ENCODE measurements around the gene GALNT2. TPM values are rescaled to one million over a fixed set of nuclear protein-coding genes. Genes with fewer than 3 reads are reported as not detected.

The GALNT2 gene
- total RNA-seq, 4 donors from 2014 or later: 47.9 to 78.6 (median 60.0) TPM

- Histone ChIP-seq H3K4me1 (peaks cover 0 to 22% (median 7%) of the 10 kb centered on the region in 4 donors), H3K4me3 (no peak overlapping the region), H3K27me3 (no peaks in the 10 kb centered on the region), H3K9me3 (no peaks in the 10 kb centered on the region), H3K27ac (peak overlapping the region in 2 of 4 donors; percentile 25 to 41), H3K36me3 (peaks cover 0 to 62% (median 0%) of the 10 kb centered on the region in 3 donors)
- TF ChIP-seq CTCF (IDR thresholded peaks at IDR 0.05) (no peak), POLR2A (IDR thresholded peaks at IDR 0.05) (no peak), EP300 (IDR thresholded peaks at IDR 0.05) (no peak)
- DNase-seq (ENCODE audit: low spot score in 2 of 2): no peak
- 90 to 100% methylated on average over 1 of the region's 1 CpG for WGBS, 2 donors
These were observed 203.1 kb downstream of the GALNT2 start for GRCh38 chr1:230270185-230270558.

- no peak for DNase-seq (ENCODE audit: low spot score in 2 of 2)
- H3K4me1 ChIP-seq: peaks cover 0 to 22% (median 7%) of the 10 kb centered on the region in 4 donors
- peaks cover 0 to 57% (median 0%) of the 10 kb centered on the region in 3 donors for H3K36me3 ChIP-seq
These were observed 203.7 kb downstream of the GALNT2 start for GRCh38 chr1:230270559-230271281.

GRCh38 chr1:230271300-230272035 is 204.4 kb downstream of the GALNT2 start:
- no peak overlapping the region for H3K4me3 ChIP-seq
- no peak for DNase-seq (ENCODE audit: low spot score in 2 of 2)
- H3K27me3 ChIP-seq: no peaks in the 10 kb centered on the region
- peak overlapping the region in 2 of 4 donors; percentile 21 to 41 for H3K27ac ChIP-seq
- no peaks in the 10 kb centered on the region for H3K9me3 ChIP-seq
- WGBS, 2 donors: 89 to 91% methylated on average over 20 of the region's 20 CpGs
- H3K36me3 ChIP-seq: peaks cover 0 to 54% (median 0%) of the 10 kb centered on the region in 3 donors
- TF ChIP-seq POLR2A (IDR thresholded peaks at IDR 0.05): no peak
- TF ChIP-seq CTCF (IDR thresholded peaks at IDR 0.05): no peak
- TF ChIP-seq EP300 (IDR thresholded peaks at IDR 0.05): no peak
- peaks cover 0 to 22% (median 7%) of the 10 kb centered on the region in 4 donors for H3K4me1 ChIP-seq

More at GRCh38 chr1:230270559-230271281, 203.7 kb downstream of the GALNT2 start:
- Histone ChIP-seq H3K9me3 (no peaks in the 10 kb centered on the region), H3K27me3 (no peaks in the 10 kb centered on the region), H3K27ac (peak overlapping the region in 3 of 4 donors; percentile 21 to 41 (median 25)), H3K4me3 (no peak overlapping the region)
- WGBS, 2 donors: 49 to 56% methylated on average over 14 of the region's 14 CpGs
- TF ChIP-seq EP300 (IDR thresholded peaks at IDR 0.05): no peak
- no peak for TF ChIP-seq POLR2A (IDR thresholded peaks at IDR 0.05)
- TF ChIP-seq CTCF (IDR thresholded peaks at IDR 0.05): no peak

- Histone ChIP-seq H3K27ac (no peak overlapping the region), H3K36me3 (peaks cover 0 to 52% (median 0%) of the 10 kb centered on the region in 3 donors), H3K4me3 (no peak overlapping the region), H3K27me3 (no peaks in the 10 kb centered on the region), H3K9me3 (no peaks in the 10 kb centered on the region), H3K4me1 (peaks cover 0 to 25% (median 7%) of the 10 kb centered on the region in 4 donors)
- WGBS, 2 donors: 94 to 95% methylated on average over 7 to 9 of the region's 9 CpGs
- no peak for TF ChIP-seq EP300 (IDR thresholded peaks at IDR 0.05)
- TF ChIP-seq POLR2A (IDR thresholded peaks at IDR 0.05): no peak
- no peak for TF ChIP-seq CTCF (IDR thresholded peaks at IDR 0.05)
- no peak for DNase-seq (ENCODE audit: low spot score in 2 of 2)
These were observed 205.5 kb downstream of the GALNT2 start for GRCh38 chr1:230272557-230272956.

All from tibial nerve (tissue), 4 donors.